ENCODE data around the gene CDK5. TPM values are rescaled to one million over a fixed set of nuclear protein-coding genes. Genes with fewer than 3 reads are reported as not detected.
A peak's percentile ranks its signal among the peaks of the same experiment; 100 is the strongest.

CDK5 gene
- total RNA-seq, 1 donor from 2014 or later: 24.1 TPM

DNA sequence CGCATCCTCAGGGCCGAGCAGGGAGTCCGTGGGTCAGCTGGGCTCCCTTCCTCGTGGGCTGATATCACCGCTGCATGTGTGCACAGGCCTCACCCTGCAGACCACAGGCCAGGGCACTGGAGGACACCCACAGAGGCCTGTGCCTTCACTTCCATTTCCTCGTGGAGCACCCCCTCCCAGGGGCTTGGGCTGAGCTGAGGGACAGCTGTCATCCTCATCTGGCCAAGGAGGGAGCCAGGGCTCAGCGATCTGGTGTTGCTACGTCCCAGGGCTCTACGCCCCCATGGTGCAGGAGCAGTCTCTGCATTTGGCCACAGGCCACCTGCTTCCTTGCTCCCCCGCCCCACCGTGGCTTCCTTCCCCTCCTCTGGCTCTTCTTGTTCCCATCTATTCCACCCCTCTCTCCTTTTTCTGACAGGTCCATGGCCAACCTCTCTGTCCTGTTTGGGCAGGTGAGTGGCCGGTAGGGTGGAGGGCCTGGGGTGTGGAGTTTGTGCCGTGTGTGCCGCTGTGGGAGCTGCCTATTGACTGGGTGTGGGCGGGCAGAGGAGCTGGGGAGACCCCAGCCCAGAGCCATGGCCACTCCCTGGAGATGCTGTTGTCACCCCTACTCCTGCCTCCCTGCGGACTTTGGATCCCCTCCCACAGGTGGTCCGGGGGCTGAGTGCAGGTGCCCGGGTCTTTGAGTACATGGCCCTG, 17.7 kb downstream of the CDK5 start:
- Mint-ChIP-seq H3K4me3 (ENCODE audit: low read depth) (no peak overlapping the region), H3K9me3 (no peaks in the 10 kb centered on the region), H3K27me3 (ENCODE audit: low read depth) (no peaks in the 10 kb centered on the region), H3K4me1 (ENCODE audit: low read depth) (peaks cover 15% of the 10 kb centered on the region), H3K36me3 (ENCODE audit: low read depth) (peaks cover 19% of the 10 kb centered on the region), H3K27ac (peak overlapping the region; percentile 91)
- DNase-seq (ENCODE audit: low spot score): no peak
- intact Hi-C loops (cut with micrococcal nuclease): loop anchor here (1.0 kb wide), 2 partner anchors 12 to 18 kb away; partner anchors contain the start of gene ABCB8

DNA sequence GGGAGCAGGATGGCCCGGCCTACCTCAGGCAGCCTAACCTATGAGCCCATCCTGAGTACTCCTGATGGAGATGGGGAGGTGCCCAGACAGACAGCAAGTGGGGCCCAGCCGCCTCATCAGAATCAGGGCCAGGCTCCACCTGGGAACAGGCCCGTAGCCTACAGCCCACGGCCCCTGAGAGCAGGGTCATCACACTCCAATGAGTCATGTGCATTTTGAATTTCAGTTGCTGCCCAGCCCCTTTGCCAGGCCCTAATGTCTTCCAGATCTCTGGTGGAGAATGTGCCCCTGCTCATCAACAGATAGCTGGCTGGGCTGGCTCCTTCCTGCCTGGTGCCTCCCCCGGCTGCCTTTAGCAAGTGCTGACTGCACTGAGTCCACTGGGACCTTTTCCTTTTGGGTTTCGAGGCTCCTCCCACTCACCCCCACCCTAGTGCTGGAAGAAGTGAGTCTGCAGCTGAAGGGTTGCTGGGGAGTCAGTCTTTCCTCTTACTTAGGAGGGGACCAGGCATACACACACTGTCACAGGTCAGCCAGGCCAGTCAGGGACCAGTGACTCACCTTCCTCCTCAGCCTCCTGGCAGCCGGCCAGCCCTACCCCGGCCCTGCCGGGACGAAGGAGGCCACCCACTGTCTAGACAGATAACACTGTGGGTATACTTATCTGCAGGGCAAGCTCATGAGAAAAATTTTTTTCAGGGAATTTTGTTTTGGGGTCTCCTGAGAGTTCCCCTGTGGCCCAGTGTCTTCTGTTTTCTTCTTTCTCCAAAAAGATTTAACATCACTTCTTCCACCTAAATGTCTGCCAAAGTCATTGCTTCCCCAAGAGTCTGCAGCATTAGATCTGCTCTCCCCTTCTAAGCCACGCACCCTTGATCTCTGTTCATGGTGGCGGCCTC, 18.5 kb downstream of the CDK5 start:
- Mint-ChIP-seq H3K9me3 (no peaks in the 10 kb centered on the region), H3K27me3 (ENCODE audit: low read depth) (no peaks in the 10 kb centered on the region), H3K36me3 (ENCODE audit: low read depth) (peaks cover 20% of the 10 kb centered on the region), H3K4me1 (ENCODE audit: low read depth) (peaks cover 15% of the 10 kb centered on the region), H3K27ac (peak overlapping the region; percentile 91), H3K4me3 (ENCODE audit: low read depth) (no peak overlapping the region)
- no peak for DNase-seq (ENCODE audit: low spot score)
- intact Hi-C loops (cut with micrococcal nuclease): loop anchor here (1.0 kb wide), 2 partner anchors 11 to 19 kb away; partner anchors contain the start of gene ABCB8

DNA sequence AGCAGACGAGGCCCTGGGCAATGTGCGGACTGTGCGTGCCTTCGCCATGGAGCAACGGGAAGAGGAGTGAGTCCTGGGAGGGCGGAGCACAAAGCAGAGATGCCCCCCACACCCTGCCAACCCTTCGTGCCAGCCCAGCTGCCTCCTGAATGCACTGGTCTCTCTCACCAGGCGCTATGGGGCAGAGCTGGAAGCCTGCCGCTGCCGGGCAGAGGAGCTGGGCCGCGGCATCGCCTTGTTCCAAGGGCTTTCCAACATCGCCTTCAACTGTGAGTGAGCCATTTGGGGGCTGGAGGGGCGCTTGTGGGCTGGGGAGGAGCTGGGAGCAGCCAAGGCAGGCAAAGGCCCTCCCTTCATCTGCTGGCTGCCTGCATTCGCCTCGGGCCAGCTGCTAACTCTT, 21.8 kb downstream of the CDK5 start:
- DNase-seq (ENCODE audit: low spot score): no peak
- Mint-ChIP-seq H3K27me3 (ENCODE audit: low read depth) (no peaks in the 10 kb centered on the region), H3K9me3 (no peaks in the 10 kb centered on the region), H3K27ac (no peak overlapping the region), H3K36me3 (ENCODE audit: low read depth) (peaks cover 20% of the 10 kb centered on the region), H3K4me1 (ENCODE audit: low read depth) (peaks cover 15% of the 10 kb centered on the region), H3K4me3 (ENCODE audit: low read depth) (no peak overlapping the region)
- intact Hi-C loops (cut with micrococcal nuclease): no loop called here

DNA sequence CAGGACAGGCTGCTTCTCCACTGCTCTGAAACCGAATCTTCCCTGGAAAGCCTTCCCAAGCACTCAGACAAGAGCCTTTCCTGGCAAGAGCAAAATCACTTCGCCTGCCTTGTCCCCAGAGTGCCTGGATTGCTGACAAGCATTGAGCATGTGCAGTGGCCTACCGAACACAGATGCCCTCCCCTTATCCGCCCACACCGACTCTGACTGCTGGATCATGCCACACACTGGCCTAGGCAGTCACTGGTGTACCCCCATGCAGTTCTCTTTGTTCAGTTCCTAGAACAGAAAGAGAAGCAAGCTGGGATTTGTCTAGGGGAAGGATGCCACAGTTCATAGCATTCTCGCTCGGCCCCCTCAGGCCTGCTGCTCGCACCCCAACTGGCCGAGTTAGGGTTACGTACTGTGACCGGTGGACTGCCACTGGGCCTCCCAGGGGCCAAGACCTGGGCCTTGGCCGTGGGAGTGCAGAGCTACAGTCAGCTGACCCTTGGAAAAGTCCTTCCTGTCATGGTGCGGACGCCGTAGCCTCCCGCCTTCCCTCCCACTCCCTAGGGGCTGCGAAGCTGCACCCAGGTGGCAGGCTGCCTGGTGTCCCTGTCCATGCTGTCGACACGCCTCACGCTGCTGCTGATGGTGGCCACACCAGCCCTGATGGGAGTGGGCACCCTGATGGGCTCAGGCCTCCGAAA, 22.5 kb downstream of the CDK5 start:
- intact Hi-C loops (cut with micrococcal nuclease): no loop called here
- no peaks in the 10 kb centered on the region for H3K27me3 Mint-ChIP-seq (ENCODE audit: low read depth)
- no peaks in the 10 kb centered on the region for H3K9me3 Mint-ChIP-seq
- H3K4me3 Mint-ChIP-seq (ENCODE audit: low read depth): no peak overlapping the region
- H3K4me1 Mint-ChIP-seq (ENCODE audit: low read depth): peaks cover 15% of the 10 kb centered on the region
- H3K27ac Mint-ChIP-seq: no peak overlapping the region
- no peak for DNase-seq (ENCODE audit: low spot score)
- H3K36me3 Mint-ChIP-seq (ENCODE audit: low read depth): peaks cover 20% of the 10 kb centered on the region

DNA sequence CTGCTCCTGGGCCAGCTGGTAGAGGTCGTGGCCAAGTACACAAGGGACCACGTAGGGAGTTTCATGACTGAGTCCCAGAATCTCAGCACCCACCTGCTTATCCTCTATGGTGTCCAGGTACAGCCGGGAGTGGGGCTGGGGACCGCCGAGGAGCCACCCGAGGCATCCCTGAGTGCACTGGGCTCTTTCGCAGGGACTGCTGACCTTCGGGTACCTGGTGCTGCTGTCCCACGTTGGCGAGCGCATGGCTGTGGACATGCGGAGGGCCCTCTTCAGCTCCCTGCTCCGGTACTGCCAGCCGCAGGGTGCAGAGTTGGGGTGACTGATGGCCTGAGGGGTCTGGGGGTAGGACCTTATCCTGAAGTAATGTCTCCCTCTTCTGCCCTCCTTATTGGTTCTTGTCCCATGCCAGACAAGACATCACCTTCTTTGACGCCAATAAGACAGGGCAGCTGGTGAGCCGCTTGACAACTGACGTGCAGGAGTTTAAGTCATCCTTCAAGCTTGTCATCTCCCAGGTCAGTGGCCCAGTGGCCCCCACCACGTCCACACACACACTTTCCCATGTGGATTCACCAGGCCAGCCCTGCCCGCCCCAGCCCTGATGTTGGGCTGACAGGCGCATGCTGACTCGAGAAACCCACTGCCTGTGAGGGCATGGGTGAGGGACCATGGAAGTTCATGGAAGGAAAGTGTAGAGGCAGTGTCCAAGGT, 23.2 kb downstream of the CDK5 start:
- Mint-ChIP-seq H3K27ac (no peak overlapping the region), H3K4me1 (ENCODE audit: low read depth) (peaks cover 9% of the 10 kb centered on the region), H3K36me3 (ENCODE audit: low read depth) (peaks cover 20% of the 10 kb centered on the region), H3K9me3 (no peaks in the 10 kb centered on the region), H3K4me3 (ENCODE audit: low read depth) (no peak overlapping the region), H3K27me3 (ENCODE audit: low read depth) (no peaks in the 10 kb centered on the region)
- intact Hi-C loops (cut with micrococcal nuclease): no loop called here
- DNase-seq (ENCODE audit: low spot score): no peak

DNA sequence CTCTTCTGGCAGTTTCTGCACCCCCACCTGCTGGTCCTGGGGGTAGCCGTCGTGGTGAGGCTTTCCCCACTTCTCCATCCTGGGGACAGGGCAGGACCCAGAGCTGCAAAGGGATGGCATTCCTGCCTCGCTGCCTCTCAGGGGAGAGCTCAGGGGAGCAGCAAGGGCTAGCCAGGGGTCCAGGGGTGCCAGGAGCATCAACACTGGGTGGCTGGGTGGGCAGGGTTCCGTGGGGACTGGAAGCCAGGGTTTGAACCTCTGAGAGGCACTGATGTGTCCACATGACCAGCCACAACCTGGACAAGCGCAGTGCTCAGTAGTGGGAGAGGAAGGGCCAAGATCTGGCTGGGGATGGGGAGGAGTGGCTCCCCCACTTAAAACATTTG, 23.8 kb downstream of the CDK5 start:
- Mint-ChIP-seq H3K27me3 (ENCODE audit: low read depth) (no peaks in the 10 kb centered on the region), H3K4me3 (ENCODE audit: low read depth) (no peak overlapping the region), H3K27ac (no peak overlapping the region), H3K4me1 (ENCODE audit: low read depth) (peaks cover 7% of the 10 kb centered on the region), H3K9me3 (no peaks in the 10 kb centered on the region), H3K36me3 (ENCODE audit: low read depth) (peaks cover 16% of the 10 kb centered on the region)
- intact Hi-C loops (cut with micrococcal nuclease): no loop called here
- no peak for DNase-seq (ENCODE audit: low spot score)

DNA sequence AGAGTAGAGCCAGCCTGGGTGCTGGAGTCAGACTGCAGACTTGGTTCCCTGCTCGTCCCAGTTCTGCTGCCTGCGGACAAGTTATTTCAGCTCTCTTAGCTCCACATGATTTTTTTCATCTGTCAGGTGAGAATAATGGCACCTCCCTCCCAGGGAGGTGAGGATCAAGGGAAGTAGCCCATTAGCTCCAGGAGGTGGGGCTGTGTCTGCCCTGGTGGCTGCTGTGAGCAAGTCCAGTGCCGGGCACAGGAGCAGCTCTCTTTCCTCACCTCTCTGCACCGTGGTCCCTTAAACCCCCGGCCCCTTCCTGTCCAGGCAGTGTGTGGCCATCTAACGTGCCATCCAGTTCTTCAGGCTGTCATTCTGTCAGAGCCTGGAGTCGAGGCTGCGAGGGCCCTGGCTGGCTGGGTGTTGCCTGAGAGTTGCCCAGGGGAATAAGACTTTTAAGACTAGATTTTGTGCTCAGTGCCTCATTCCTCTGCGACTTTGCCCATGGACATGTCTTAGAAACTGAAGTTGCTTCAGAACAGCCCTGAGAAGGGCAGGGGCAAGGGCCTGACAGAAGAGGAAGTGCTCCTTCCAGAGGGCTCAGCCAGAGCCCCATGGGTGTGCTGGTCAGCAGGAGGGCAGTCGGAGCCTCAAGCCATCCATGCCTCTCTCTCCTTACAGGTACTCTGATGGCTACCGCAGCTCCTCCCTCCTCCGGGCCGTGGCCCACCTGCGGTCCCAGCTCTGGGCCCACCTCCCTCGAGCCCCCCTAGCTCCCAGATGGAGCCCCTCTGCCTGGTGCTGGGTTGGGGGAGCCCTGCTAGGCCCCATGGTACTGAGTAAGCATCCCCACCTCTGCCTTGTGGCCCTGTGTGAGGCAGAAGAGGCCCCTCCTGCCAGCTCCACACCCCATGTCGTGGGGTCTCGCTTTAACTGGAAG, 24.5 kb downstream of the CDK5 start:
- no peak overlapping the region for H3K27ac Mint-ChIP-seq
- intact Hi-C loops (cut with micrococcal nuclease): no loop called here
- H3K4me1 Mint-ChIP-seq (ENCODE audit: low read depth): peaks cover 7% of the 10 kb centered on the region
- H3K27me3 Mint-ChIP-seq (ENCODE audit: low read depth): no peaks in the 10 kb centered on the region
- H3K9me3 Mint-ChIP-seq: no peaks in the 10 kb centered on the region
- H3K4me3 Mint-ChIP-seq (ENCODE audit: low read depth): no peak overlapping the region
- H3K36me3 Mint-ChIP-seq (ENCODE audit: low read depth): peaks cover 19% of the 10 kb centered on the region
- no peak for DNase-seq (ENCODE audit: low spot score)

DNA sequence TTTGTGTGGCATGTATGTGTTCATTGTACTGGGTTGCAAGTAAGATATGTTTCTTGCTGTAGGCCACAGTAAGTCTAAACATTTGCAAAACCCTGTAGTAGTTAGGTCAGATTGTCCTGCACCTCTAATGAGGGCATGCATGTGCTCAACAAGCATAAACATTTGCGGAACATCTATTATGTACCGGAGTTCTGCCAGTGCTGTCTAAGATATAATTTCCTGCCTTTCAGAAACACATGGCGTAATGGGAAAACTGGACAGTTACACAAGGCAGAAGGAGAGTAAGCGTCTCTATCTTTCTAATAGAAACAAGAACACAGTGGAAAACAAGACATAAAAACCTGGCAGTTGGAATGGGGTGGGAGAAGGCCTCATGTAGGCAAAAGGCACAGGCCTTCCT, 26.7 kb downstream of the CDK5 start:
- peaks cover 9% of the 10 kb centered on the region for H3K36me3 Mint-ChIP-seq (ENCODE audit: low read depth)
- H3K27ac Mint-ChIP-seq: no peak overlapping the region
- H3K4me3 Mint-ChIP-seq (ENCODE audit: low read depth): no peak overlapping the region
- intact Hi-C loops (cut with micrococcal nuclease): no loop called here
- no peak for DNase-seq (ENCODE audit: low spot score)
- H3K9me3 Mint-ChIP-seq: no peaks in the 10 kb centered on the region
- H3K27me3 Mint-ChIP-seq (ENCODE audit: low read depth): no peaks in the 10 kb centered on the region
- peaks cover 13% of the 10 kb centered on the region for H3K4me1 Mint-ChIP-seq (ENCODE audit: low read depth)

DNA sequence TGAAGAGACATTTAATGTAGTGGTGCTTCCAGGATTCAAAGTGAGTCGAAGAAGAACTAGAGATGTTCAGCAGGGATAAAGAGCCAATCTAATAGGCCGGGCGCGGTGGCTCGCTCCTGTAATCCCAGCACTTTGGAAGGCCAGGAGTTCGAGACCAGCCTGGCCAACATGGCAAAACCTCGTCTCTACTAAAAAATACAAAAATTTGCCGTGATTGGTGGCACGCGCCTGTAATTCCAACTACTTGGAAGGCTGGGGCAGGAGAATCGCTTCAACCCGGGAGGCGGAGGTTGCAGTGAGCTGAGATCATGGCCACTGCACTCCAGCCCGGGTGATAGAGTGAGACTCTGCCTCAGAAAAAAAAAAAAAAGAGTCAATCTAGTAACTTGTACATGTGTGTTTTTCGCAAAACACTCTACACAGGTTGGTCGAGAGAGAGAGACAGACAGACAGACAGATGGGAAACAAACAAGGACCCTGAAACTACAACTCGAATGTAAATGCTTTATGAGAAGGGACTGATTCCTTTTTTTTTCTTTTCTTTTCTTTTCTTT, 28.7 kb downstream of the CDK5 start:
- H3K9me3 Mint-ChIP-seq: no peaks in the 10 kb centered on the region
- H3K27ac Mint-ChIP-seq: peak overlapping the region; percentile 93
- peaks cover 13% of the 10 kb centered on the region for H3K4me1 Mint-ChIP-seq (ENCODE audit: low read depth)
- peaks cover 3% of the 10 kb centered on the region for H3K36me3 Mint-ChIP-seq (ENCODE audit: low read depth)
- DNase-seq (ENCODE audit: low spot score): no peak
- H3K27me3 Mint-ChIP-seq (ENCODE audit: low read depth): peaks cover 2% of the 10 kb centered on the region
- H3K4me3 Mint-ChIP-seq (ENCODE audit: low read depth): peak overlapping the region; percentile 96
- intact Hi-C loops (cut with micrococcal nuclease): loop anchor here (1.0 to 2.0 kb wide), 5 partner anchors 10 to 322 kb away; partner anchors contain the start of gene TMUB1

DNA sequence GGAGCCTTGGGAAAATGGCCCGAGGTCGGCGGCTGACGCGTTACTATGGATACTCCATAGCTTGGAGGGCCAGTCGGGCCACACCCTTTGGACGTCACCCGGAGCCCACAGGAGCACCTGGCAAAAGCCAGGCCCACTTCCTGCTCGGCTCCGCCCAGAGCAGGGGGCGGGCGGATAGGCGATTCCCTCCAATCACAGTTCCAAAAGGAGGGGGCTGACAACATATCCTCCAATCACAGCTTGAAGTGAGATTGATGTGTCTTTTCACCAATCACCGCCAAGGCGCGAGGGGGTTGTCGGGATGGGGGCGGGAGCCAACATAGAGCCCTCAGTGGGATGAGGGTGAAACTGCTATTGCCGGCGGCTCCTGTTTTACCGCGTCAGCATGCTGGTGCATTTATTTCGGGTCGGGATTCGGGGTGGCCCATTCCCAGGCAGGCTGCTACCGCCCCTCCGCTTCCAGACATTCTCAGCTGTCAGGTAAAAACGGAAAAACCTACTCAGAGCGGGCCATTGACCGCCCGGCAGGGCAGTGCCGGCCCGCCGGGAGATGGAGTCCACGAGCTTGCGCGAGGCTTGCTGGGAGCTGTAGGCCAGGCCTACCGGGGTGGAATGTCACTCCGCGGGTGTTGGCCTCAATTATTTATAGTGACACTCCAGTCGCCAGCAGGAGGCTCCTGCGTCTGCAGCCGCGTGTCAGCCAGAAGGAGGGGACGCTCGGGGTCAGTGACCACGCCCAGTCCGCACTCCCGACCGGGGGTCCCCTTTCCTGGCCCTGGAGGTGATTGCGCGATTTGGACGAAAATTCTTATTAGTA, 29.4 kb downstream of the CDK5 start, which contains the start of gene ABCB8:
Gene ABCB8, plus strand, starts transcription at position 320 of the 817 bp plus-strand sequence. Its CDS starts 66 bp downstream, at position 386.
- peak within 1 kb of the TSS; percentile 93 for H3K27ac Mint-ChIP-seq

More for the DNA sequence above, 29.4 kb downstream of the CDK5 start, which contains the start of gene ABCB8:
- intact Hi-C loops (cut with micrococcal nuclease): loop anchor here (1.0 to 2.0 kb wide), 5 partner anchors 11 to 322 kb away; partner anchors contain the start of gene TMUB1
- Mint-ChIP-seq H3K4me1 (ENCODE audit: low read depth) (peaks cover 13% of the 10 kb centered on the region), H3K36me3 (ENCODE audit: low read depth) (peaks cover 3% of the 10 kb centered on the region), H3K27me3 (ENCODE audit: low read depth) (peaks cover 2% of the 10 kb centered on the region), H3K4me3 (ENCODE audit: low read depth) (peak within 1 kb of the TSS; percentile 96), H3K9me3 (no peaks in the 10 kb centered on the region)
- DNase-seq (ENCODE audit: low spot score): peak; percentile 99
